GM20000 (cell line): ENCODE results near the gene MACROD1.

ENCODE experiments used
- DNase-seq: peaks from one replicate; pipeline ENCODE4 v3.0.0; 2012; ENCODE audit warnings: low spot score
- TF ChIP-seq, protein P1 (sequence below): IDR thresholded peaks from 2 replicates; pipeline ENCODE4 v1.5.1; 2012; ENCODE audit warnings: mild to moderate bottlenecking, control low read depth; ENCODE audit errors: extremely low read depth, missing control alignments

The MACROD1 gene

DNA sequence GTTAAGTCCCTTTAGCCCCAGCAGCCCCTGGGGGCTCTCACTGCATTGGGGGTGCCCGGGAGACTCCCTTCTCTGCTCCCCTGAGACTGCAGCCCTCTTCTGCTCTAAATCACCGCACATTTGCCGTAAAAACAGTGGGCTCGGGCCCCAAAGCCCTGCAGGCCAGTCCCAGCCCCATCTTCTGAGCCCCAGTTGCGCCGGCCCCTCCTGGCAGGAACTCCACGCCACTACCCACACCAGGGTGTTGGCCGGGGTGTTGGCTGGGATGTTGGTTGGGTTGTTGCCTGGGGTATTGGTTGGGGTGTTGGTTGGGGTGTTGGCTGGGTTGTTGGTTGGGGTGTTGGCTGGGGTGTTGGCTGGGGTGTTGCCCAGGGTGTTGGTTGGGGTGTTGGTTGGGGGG lies 156.2 kb downstream of the MACROD1 start:
- no peak for DNase-seq
- TF ChIP-seq, protein P1, sequence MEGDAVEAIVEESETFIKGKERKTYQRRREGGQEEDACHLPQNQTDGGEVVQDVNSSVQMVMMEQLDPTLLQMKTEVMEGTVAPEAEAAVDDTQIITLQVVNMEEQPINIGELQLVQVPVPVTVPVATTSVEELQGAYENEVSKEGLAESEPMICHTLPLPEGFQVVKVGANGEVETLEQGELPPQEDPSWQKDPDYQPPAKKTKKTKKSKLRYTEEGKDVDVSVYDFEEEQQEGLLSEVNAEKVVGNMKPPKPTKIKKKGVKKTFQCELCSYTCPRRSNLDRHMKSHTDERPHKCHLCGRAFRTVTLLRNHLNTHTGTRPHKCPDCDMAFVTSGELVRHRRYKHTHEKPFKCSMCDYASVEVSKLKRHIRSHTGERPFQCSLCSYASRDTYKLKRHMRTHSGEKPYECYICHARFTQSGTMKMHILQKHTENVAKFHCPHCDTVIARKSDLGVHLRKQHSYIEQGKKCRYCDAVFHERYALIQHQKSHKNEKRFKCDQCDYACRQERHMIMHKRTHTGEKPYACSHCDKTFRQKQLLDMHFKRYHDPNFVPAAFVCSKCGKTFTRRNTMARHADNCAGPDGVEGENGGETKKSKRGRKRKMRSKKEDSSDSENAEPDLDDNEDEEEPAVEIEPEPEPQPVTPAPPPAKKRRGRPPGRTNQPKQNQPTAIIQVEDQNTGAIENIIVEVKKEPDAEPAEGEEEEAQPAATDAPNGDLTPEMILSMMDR, result no peak

DNA sequence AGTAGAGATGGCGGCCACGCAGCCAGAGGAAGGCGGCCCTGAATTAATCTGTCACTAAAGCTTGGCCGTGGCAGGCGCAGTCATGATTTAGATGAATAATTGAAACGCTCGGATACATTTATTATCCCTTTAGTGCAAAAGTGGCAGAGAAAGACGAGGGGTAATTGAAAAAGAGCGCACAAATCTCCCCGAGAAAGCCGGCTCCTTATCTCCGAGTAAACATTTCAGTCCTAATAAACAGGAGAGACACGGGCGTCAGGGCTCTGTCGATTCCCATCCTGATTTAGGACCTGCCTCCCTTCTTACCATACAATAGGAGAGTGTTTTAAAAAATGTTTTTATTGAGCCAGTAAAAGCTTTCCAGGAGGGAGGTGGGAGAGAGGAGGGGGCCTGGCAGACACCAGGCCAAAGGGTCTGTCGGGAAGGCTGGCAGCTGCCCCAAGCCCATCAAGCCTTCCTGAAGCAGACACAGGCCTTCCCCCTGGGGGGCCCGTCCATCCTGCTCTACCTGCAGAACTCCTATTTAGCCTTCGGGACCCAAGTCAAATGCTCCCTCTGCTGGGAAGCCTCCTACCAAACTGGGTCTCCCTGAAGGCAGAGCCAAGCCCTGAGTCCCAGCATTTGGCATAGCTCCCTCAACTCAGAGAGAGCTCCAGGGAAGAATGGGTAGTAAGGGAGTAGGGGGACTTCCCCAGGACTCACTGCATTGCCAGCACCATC lies 156.8 kb downstream of the MACROD1 start:
- DNase-seq, result no peak
- TF ChIP-seq, protein P1, result no peak

DNA sequence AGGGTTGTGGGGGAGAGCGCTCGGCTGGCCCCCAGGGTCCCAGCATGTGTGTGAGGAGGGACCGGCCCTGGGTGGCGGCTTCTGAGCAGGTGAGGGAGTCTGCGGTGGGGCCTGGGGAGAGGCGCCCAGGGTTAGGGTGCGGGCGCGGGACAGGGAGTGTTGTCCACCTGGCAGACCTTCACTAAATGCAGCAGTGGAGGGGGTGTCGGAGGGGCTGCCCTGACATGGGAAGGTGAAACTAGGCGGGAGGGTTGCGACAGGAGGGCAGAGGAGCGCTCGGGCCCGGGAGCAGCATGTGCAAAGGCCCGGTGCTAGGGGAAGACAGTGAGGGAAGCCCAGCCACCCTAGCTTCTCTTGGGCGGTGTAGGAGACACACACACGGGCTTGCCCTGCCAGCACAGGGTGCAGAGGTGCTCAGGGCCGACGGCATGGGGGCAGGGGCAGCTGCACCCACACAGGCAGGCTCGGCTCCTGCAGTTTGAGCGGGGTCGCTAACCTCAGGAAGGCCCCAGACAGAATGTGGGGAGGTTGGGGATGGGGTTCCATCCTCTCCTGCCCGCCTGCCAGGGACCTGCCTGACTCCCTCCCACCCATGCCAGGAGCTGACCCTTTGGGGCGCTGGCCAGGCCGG lies 157.5 kb downstream of the MACROD1 start:
- TF ChIP-seq, protein P1, result no peak
- no peak for DNase-seq

DNA sequence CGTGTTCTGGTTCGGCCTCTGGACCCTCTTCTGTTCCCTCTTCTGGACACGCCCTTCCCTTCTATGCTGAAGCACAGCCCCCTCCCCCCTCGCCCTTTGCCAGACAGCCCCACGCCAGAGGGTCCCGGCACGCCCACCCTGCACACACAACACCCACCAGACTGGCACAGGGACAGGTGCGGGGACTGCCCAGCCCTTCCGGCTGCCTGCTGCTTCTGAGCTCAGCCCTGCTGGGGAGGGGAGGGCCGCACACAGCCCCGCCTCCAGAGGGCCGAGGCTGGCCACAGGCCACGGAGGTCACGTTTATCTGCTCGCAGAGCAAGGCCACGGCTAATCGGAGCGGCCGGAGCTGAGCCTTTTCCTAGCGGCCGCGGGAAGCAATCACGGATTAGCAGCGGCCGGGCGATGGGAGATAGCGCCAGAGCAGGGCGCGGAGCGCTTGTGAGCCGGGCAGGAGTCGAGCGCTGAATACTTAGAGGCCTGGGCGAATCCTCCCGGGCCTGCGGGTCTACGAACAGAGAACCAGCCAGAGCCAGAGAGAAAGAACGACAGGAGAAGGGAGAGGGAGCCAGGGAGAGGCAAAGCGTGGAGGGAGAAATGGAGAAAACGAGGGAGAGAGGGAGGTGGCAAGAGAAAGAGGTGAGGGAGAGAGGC lies 158.2 kb downstream of the MACROD1 start:
- TF ChIP-seq, protein P1, result no peak
- DNase-seq, result no peak

DNA sequence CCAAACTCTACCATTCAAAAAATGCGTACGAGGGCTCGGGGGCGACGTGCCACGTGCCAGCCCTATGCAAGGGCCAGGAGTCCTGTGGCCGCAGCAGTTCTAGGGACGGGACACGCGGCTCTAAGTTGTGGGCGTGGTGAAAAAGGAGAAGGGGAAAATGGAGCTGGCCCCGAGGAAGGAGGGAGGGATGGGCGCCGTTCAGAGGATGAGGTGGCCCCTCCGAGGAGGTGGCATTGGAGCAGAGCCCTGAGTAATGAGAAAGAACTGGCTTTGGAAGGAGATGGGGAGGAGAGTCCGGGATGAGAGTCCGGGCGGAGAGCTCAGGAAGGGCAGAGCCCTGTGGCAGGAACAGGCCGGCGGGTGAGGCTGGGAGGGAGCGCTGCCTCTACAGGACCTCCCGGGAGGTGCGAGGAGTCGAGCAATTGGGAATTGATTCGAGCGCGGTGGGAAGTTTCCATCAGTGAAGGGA lies 158.7 kb downstream of the MACROD1 start:
- TF ChIP-seq, protein P1, result no peak
- no peak for DNase-seq

DNA sequence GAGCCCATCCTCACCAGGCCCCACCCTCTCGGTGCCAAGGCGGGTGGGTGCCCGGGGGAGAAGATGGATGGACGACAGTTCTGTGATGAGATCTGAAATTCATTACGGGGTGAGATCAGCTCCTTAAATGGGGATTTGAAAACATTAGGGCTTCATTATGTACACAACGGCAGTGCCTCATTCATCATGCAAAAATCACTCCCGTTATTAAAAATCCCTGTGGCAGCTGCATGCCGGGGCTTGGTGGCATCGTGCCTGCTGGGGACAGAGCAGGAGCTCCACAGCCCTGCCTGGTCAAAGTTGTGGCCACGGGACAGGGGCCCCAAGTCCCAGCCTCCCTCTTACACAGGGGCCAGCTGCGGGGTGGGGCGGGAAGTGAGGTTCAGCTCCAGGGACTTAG lies 159.5 kb downstream of the MACROD1 start:
- no peak for DNase-seq
- TF ChIP-seq, protein P1, result no peak

DNA sequence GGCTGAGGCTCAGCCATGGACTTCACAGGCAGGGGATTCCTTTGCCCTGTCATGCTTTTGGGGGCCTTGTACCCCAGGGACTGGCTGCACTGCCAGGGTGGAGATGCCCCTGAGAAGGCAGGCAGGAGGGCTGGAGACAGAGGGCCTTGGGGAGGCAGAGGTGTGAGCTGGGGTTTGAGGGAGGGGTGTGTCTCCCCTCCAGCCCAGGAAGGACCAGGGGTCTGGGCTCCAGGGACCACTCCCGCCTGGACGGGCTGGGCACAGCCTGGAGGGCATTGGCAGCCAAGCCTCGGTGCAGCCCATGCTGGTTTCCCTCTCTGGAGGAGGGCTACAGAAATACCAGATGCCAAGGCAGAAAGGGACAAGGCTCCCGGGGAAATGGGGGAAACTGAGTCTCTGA lies 160.2 kb downstream of the MACROD1 start:
- no peak for DNase-seq
- TF ChIP-seq, protein P1, result no peak
